HCT116 (cell line): Measurements from ENCODE around the gene ARFGEF3.

ENCODE experiments used
- CBX3 ChIP-seq: IDR thresholded peaks from 2 replicates; pipeline ENCODE4 v1.6.1; 2012; ENCODE audit warnings: low read depth
- CEBPB ChIP-seq: IDR thresholded peaks from 2 replicates; pipeline ENCODE4 v1.6.1; 2012; ENCODE audit warnings: low read depth
- EZH2 ChIP-seq: fragments of 200-600 bp; sonication (generic); IDR thresholded peaks from 2 replicates; pipeline ENCODE4 v1.6.1; 2017; ENCODE audit warnings: antibody characterized with exemption, mixed run types
- JUND ChIP-seq: IDR thresholded peaks from 2 replicates; pipeline ENCODE4 v1.6.1; 2012
- POLR2A ChIP-seq: IDR thresholded peaks from 2 replicates; pipeline ENCODE4 v1.7.0; 2011; ENCODE audit warnings: borderline replicate concordance; ENCODE audit not compliant: insufficient read depth, insufficient read length; ENCODE audit errors: extremely low read depth
- POLR2AphosphoS5 ChIP-seq: IDR thresholded peaks from 2 replicates; pipeline ENCODE4 v1.6.1; 2011; ENCODE audit warnings: mild to moderate bottlenecking, low read depth, low read length, moderate library complexity
- SP1 ChIP-seq: IDR thresholded peaks from 2 replicates; pipeline ENCODE4 v1.6.1; 2012; ENCODE audit warnings: low read depth
- ZNF274 ChIP-seq: fragments of 200-500 bp; sonication (Bioruptor generic); IDR thresholded peaks from 2 replicates; pipeline ENCODE4 v1.6.1; 2014; ENCODE audit warnings: mild to moderate bottlenecking, low read depth, low read length, inconsistent platforms
- TF ChIP-seq, protein P1 (sequence below), 3 experiments: fragments of 200-600 bp in 1 of 3; sonication (generic) in 1 of 3; IDR thresholded peaks in 2 of 3; conservative IDR thresholded peaks in 1 of 3; 2 replicates each; pipeline ENCODE4 v1.5.1; 2012 to 2017; ENCODE audit warnings: low read depth in 2 of 3, low read length in 2 of 3, antibody characterized with exemption in 1 of 3, borderline replicate concordance in 1 of 3, control low read depth in 1 of 3, mild to moderate bottlenecking in 1 of 3, mixed read lengths in 1 of 3, mixed run types in 1 of 3, moderate library complexity in 1 of 3; ENCODE audit not compliant: insufficient read depth in 1 of 3
- TF ChIP-seq, protein P2 (sequence below): IDR thresholded peaks from 2 replicates; pipeline ENCODE4 v1.6.1; 2012; ENCODE audit warnings: low read depth

DNA sequence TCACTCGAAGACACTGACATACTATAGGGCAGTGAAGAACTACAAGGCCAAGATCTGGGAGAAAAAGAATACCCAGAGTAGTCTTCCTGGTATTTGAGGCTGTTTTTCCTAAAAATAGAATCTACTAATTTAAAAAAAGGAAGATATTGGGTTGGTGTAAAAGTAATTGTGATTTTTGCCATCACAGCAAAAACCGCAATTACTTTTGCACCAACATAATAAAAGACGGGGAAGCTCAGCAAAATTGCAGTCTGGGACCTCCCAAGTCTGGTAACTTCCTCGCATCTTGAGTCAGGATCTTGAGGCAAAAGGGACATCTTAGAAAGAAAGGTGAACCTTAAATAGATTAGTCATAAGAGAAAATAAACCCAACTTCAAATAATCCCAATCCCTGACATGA is 138.7 kb downstream of the ARFGEF3 start:
- TF ChIP-seq, protein P1, sequence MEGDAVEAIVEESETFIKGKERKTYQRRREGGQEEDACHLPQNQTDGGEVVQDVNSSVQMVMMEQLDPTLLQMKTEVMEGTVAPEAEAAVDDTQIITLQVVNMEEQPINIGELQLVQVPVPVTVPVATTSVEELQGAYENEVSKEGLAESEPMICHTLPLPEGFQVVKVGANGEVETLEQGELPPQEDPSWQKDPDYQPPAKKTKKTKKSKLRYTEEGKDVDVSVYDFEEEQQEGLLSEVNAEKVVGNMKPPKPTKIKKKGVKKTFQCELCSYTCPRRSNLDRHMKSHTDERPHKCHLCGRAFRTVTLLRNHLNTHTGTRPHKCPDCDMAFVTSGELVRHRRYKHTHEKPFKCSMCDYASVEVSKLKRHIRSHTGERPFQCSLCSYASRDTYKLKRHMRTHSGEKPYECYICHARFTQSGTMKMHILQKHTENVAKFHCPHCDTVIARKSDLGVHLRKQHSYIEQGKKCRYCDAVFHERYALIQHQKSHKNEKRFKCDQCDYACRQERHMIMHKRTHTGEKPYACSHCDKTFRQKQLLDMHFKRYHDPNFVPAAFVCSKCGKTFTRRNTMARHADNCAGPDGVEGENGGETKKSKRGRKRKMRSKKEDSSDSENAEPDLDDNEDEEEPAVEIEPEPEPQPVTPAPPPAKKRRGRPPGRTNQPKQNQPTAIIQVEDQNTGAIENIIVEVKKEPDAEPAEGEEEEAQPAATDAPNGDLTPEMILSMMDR (IDR thresholded peaks at IDR 0.05 in 2 of 3, conservative IDR thresholded peaks at IDR 0.05 in 1 of 3; ENCODE audit: borderline replicate concordance in 1 of 3, insufficient read depth in 1 of 3, low read depth in 2 of 3, low read length in 2 of 3) = no peak
- TF ChIP-seq EZH2 (no peak), JUND (no peak), CEBPB (no peak), POLR2AphosphoS5 (no peak), CBX3 (no peak), POLR2A (no peak), ZNF274 (no peak), SP1 (no peak)
- TF ChIP-seq, protein P2, sequence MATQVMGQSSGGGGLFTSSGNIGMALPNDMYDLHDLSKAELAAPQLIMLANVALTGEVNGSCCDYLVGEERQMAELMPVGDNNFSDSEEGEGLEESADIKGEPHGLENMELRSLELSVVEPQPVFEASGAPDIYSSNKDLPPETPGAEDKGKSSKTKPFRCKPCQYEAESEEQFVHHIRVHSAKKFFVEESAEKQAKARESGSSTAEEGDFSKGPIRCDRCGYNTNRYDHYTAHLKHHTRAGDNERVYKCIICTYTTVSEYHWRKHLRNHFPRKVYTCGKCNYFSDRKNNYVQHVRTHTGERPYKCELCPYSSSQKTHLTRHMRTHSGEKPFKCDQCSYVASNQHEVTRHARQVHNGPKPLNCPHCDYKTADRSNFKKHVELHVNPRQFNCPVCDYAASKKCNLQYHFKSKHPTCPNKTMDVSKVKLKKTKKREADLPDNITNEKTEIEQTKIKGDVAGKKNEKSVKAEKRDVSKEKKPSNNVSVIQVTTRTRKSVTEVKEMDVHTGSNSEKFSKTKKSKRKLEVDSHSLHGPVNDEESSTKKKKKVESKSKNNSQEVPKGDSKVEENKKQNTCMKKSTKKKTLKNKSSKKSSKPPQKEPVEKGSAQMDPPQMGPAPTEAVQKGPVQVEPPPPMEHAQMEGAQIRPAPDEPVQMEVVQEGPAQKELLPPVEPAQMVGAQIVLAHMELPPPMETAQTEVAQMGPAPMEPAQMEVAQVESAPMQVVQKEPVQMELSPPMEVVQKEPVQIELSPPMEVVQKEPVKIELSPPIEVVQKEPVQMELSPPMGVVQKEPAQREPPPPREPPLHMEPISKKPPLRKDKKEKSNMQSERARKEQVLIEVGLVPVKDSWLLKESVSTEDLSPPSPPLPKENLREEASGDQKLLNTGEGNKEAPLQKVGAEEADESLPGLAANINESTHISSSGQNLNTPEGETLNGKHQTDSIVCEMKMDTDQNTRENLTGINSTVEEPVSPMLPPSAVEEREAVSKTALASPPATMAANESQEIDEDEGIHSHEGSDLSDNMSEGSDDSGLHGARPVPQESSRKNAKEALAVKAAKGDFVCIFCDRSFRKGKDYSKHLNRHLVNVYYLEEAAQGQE = no peak
